Omental fat pad (tissue), 4 donors: Measurements from ENCODE around the gene ZBTB5. TPM values are rescaled to one million over a fixed set of nuclear protein-coding genes. Genes with fewer than 3 reads are reported as not detected.
"Not testable (repeated sequence)": the region's sequence is repeated elsewhere in the genome, so short reads cannot be mapped to it uniquely, and the experiment has no call there.

Source experiments
- ATAC-seq: fragments of 150-250 bp; one replicate; pipeline ENCODE4 v1.9.1; 2016; ENCODE audit warnings: mild to moderate bottlenecking, moderate library complexity; ENCODE audit not compliant: low FRiP score
- DNase-seq: peaks from one replicate; pipeline ENCODE4 v3.0.0-alpha.2; 2019; ENCODE audit warnings: low spot score
- total RNA-seq, 4 donors: library from RNA; depleted of rRNA; stranded (reverse); fragments of >200 nt; gene quantifications; one replicate each; pipeline ENCODE4 v1.1.0, GENCODE V29; 2016
- TF ChIP-seq, protein P1 (sequence below), 3 donors: fragments of 450-650 bp; IDR thresholded peaks; one replicate each; pipeline ENCODE4 v1.5.1; 2016 to 2017; ENCODE audit warnings: antibody characterized with exemption in 3 of 3, mild to moderate bottlenecking in 3 of 3, moderate library complexity in 2 of 3

Gene ZBTB5
- total RNA-seq, 4 donors from 2014 or later = 7.4 to 8.7 (median 7.8) TPM

DNA sequence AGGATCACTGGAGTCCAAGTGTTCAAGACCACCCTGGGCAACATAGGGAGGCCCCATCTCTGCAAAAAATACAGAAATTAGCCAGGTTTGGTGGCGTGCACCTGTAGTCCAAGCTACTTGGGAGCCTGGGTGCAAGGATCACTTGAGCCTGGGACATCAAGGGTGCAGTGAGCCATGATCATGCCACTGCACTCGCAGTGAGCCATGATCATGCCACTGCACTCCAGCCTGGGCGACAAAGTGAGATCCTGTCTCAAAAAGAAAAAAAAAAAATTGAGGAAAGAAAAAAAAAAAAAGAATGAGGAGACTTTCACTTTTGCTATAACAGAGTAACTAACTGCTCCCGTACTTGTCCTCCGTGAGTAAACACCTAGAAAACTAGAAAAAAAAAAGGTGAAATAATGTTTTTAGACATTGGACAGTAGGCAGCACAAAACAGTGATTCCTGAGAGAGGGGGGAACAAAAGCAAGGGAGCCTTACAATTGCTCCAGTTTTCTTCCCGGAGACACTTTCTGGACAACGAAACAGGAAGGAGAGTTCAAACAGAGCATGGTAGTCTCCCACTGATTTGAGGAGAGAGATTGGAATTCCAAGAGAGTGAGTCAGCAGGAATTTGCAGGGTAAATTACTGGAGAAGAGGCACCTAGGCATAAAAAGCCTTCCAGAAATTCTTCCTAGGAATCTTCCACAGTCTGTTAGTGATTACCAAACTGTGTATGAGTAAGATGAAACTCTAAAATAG lies 6.9 kb upstream of the ZBTB5 start:
- TF ChIP-seq, protein P1, sequence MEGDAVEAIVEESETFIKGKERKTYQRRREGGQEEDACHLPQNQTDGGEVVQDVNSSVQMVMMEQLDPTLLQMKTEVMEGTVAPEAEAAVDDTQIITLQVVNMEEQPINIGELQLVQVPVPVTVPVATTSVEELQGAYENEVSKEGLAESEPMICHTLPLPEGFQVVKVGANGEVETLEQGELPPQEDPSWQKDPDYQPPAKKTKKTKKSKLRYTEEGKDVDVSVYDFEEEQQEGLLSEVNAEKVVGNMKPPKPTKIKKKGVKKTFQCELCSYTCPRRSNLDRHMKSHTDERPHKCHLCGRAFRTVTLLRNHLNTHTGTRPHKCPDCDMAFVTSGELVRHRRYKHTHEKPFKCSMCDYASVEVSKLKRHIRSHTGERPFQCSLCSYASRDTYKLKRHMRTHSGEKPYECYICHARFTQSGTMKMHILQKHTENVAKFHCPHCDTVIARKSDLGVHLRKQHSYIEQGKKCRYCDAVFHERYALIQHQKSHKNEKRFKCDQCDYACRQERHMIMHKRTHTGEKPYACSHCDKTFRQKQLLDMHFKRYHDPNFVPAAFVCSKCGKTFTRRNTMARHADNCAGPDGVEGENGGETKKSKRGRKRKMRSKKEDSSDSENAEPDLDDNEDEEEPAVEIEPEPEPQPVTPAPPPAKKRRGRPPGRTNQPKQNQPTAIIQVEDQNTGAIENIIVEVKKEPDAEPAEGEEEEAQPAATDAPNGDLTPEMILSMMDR (IDR thresholded peaks at IDR 0.05) = no peak
- ATAC-seq (peak; percentile 91), DNase-seq (no peak)

DNA sequence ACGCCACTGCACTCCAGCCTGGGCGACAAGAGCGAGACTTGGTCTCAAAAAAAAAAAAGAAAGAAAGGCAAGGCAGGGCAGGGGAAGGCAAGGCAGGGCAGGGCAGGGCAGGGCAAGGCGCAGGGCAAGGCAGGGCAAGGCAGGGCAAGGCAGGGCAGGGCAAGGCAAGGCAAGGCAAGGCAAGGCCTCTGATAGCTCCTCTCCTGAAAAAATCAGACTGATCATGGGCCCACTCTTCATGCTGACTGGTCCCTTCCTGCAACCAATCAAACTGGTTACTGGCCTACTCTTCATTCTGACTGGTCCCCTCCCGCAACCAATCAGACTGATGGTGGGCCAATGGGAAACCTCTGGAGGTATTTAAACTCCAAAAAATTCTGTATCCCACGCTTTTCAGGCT lies 3.4 kb upstream of the ZBTB5 start:
- TF ChIP-seq, protein P1 (IDR thresholded peaks at IDR 0.05) = no peak
- DNase-seq = no peak
- no peak for ATAC-seq

DNA sequence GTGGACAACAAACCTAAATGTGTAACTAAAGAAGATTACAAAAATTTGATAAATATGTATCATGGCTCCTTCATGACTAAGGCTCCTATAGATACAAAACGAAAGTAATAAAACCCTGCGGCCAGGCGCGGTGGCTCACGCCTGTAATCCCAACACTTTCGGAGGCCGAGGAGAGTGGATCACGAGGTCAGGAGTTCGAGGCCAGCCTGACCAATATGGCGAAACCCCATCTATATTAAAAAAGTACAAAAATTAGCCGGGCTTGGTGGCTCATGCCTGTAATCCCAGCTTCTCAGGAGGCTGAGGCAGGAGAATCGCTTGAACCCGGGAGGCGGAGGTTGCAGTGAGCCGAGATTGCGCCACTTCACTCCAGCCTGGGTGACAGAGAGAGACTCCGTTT lies 2.3 kb upstream of the ZBTB5 start:
- ATAC-seq, DNase-seq: not testable (repeated sequence)

DNA sequence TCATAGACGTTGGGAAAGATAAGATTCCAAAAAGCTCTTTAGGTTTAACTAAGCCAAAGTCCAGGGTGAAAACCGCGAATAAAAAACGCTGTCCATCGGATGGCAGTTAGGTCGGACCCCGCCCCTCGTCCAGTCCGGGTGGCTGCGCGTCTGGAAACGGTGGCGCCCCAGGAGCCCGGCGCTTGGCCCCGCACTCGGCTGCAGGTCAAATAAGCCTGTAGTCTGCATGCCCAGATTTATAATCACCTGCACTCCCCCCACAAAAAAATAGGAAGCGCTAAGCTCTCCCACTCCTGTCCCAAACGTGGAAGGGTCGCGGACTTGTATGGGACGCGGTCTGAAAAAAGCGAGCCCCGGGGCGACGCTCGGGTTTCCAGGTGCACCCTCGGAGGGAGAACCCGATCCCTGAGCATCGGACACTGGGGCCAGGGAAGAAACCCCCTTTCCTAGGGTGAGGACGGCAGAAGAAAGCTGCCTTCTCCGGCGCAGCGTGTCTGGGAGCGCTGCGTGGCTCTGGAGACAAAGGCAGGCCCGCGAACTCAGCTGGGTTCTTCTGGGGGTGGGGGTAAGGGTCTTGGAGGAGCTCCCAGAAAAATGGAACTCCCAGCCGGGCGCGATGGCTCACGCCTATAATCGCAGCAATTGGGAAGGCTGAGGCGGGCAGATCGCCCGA lies 923 bp upstream of the ZBTB5 start:
- TF ChIP-seq, protein P1 (IDR thresholded peaks at IDR 0.05) = no peak
- ATAC-seq (peak; percentile 33), DNase-seq (peak; percentile 48)

DNA sequence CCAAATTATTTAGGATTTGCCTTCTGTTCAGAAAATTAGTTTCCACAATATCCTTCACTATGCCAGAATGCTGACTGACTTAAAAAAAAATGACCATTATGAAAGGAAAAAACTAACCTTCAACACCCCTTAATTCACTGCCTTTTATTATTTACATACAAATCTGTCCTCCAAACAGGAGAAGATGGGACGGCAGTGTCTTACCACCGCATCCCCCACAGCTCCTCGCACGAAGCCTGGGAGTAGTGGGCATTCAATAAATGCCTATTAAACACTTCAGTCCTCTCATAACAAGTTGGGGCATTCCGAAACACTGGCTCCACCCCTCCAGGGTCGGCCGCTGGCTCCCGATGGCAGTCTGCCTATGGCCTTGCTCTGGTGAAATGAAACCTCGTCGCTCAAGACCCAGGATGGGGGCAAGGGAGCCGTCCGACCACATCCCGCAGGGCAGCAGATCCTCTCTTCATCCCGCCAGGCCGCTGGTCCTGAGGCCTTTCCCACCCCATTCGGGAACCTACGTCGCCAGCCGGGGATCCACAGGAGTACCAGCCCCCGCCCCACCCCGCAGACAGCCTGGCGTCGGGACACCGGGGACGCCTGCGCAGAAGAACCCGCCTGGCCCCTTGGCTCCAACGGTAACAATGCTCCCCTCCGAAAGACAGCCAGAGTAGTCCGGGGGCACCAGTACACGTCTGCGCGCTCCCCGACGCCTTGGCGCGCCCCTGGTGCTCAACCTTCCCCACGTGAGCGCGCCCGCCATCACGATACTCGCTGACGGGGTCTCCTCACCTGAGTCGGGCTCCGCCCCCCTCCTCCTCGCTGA lies 613 bp downstream of the ZBTB5 start:
- ATAC-seq = peak; percentile 68
- peak; percentile 51 for DNase-seq
- TF ChIP-seq, protein P1 (IDR thresholded peaks at IDR 0.05) = no peak

DNA sequence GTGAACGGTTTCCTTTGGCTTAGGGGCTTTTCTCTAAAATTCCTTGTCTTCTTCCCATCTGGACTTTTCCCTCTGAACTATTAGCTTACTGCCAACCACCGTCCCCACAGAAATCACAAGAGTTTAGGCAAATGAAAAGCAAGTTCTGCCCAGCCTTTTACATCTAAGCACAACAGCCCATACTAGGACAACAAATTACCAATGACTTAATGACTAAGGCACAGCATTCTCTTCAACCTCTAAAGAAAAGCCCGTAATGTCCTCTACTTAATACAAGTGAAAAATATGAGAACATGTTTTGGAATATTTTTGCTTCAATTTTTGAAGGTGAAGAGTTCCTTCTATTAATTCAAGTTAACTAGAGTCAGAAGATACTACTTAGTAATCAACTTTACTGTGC lies 1.2 kb downstream of the ZBTB5 start:
- ATAC-seq = no peak
- TF ChIP-seq, protein P1 (IDR thresholded peaks at IDR 0.05) = no peak
- DNase-seq = no peak

DNA sequence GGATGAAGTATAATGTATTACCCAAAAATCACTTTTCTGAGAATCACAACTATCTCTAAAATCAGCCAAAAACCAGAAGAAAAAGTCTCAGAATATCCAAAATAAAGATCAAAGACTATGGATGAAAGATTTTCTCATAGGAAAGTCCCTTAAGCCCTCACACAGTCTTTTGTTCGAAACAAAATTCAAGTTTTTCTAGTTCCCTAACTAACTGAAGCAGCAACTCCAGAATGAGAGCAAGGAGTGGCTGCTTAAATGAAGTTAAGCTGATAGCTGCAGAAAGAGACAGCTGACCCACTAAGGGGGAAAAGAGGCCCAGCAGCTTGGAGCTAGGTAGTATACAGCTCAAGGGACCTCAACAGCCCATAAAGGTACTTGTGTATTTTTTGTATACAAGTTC lies 8.4 kb downstream of the ZBTB5 start:
- no peak for ATAC-seq
- DNase-seq = no peak
- TF ChIP-seq, protein P1 (IDR thresholded peaks at IDR 0.05) = no peak
